Stimulated activated CD8-positive, alpha-beta memory T cell treated with anti-CD3 and anti-CD28 coated beads, Interleukin-12 subunit alpha, Interleukin-12 subunit beta, amount 100 ng/mL, for 24 hours (primary cell): ENCODE results near the gene CABLES2.

ENCODE experiments used
- DNase-seq: peaks from one replicate; pipeline ENCODE4 v3.0.0-alpha.2; 2020; ENCODE audit errors: extremely low read depth

Gene CABLES2

DNA sequence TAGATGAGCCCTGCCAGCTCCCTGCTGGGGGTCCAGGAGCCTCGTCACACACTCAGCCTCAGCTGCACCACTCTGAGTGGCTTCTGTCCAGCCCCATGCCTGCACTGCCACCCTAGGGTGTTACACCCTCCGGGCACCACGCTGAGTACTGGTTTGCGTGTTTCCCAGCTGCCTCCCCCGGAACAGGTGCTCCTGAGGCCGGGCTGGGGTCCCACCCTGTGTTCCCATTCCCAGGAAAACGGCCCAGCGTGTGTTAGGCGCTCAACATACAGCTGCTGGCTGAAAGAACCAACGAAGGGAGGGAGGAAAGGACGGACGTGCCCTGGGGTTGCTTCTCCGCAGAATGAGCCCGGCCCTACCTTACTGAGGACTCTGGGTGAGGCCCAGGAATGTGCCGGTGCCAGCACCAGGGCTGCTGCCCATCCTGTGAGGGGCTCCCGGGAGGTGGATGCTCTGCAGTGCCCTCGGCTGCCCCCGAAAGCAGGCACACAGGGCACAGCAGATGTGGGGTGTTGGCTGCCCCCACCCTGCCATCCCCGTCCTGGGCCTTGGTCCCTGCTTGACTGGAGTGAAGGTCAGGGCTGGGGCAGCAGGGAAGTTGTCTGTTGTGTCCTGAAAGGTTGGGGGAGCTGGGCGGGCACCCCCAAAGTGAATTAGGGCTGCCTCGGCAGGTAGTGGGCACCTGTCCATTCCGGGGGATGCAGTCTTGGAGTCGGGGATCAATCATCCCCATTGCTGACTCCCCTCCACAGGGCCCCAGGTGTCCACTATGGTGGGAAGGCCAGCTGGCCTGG lies 56.3 kb downstream of the CABLES2 start:
- no peak for DNase-seq

DNA sequence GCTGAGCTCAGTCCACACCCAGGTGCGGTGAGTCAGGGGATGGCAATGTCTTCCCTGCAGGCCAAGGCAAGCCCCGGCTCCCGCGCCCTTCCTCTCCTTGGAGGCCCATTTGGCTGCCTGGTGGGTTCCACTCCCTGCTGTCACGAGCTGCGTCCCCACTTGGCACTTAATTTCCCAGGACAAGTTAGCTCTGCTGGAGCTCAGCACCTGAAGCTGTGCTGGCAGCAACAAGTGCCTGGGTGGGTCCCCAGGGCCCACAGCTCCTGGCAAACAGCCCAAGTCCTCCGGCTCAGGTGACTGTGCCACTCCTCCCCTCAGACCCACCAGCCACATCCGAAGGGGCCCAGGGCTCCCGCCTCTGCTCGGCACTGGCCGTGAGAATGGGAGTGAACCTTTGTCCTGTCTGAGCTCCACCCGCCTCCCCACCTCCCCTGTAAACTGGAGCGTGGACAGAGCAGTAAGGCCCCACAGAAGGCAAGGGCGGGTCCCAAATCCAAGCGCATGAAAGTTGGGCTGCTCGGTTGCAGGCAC lies 56.9 kb downstream of the CABLES2 start:
- no peak for DNase-seq

- DNase-seq = no peak
Measured at GRCh38 chr20:62349556-62350097, 57.5 kb downstream of the CABLES2 start.

GRCh38 chr20:62348604-62349003 lies 58.5 kb downstream of the CABLES2 start:
- DNase-seq = no peak

GRCh38 chr20:62347445-62347844 lies 59.6 kb downstream of the CABLES2 start:
- no peak for DNase-seq

DNA sequence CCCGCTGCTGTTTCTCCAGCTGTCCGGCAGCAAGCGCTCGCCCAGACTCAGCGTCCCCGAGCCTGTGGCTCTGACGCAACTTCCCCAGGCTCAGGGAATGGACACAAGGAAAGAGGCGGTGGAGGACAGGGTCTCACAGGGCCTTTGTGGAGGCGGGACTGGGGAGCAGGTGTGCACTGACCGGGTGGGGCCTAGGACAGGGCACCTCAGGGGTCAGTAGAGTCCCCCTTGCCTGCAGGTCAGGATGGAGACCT lies 60.0 kb downstream of the CABLES2 start:
- DNase-seq = no peak

- no peak for DNase-seq
Measured at GRCh38 chr20:62346398-62347150, 60.5 kb downstream of the CABLES2 start.

DNA sequence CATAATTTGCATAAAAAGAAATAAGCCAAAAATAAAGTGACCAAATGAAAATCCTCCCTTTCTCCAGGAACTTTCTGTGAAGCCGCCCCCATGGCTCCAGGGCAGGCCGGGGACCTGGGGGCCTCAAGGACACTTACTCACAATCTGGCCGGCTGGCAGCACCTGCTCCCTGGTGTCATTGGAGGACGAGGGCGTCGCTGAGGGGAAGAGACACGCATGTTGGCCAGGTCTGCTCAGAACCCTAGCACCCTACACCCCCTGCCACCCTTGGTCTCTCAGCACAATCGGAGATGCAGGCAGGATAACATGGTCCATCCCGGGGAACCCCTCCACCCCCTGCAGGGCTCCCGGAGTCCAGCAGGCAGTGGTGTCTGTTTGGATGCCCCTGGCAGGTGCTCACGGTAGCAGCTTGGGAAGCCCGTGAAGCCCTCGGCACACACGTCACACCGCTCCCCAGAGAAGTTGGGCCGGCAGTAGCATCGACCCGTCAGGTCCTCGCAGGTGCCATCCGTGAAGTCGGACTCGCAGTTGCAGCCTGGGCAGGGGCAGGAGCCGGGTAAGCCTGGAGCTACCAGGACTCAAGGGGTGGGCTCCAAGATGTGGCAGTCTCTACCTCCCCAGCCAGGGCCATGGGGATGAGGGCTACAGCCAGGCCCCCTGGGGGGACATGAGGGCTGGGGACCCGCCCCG lies 61.3 kb downstream of the CABLES2 start:
- no peak for DNase-seq

GRCh38 chr20:62344782-62345181 lies 62.3 kb downstream of the CABLES2 start:
- no peak for DNase-seq

DNA sequence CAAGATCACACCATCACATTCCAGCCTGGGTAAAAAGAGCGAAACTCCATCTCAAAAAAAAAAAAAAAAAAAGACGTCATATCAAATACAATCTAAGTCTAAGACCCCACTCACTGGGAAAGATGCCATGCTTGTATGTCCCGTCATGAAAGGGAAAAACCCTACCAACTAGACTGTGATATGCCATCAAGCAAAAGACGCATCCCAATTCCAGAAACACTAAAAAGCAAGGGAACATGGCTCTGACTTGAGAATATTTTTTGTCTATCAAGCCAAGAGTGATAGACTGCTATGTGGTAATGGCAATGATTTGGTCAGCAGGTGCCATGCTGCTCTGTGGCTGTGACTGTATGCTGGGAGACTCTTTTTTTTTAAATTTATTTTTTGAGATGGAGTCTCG lies 63.0 kb downstream of the CABLES2 start:
- no peak for DNase-seq

DNA sequence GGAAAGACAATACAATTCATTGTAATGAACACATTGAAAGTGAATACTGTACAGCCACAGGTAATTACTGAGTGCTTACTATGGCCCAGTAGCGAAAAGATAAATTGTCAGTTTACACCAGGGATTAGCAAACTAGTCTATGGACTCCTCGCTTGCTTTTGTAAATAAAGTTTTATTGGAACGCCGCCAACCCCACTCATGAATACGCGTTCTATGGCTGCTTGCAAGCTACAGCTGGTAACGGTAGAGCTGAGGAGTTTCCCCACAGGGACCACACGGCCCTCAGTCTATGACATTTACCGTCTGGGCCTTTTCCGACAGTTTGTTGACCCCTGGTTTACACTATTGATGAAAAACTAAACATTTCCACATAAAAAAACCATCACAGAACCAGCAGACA lies 64.2 kb downstream of the CABLES2 start:
- no peak for DNase-seq

DNA sequence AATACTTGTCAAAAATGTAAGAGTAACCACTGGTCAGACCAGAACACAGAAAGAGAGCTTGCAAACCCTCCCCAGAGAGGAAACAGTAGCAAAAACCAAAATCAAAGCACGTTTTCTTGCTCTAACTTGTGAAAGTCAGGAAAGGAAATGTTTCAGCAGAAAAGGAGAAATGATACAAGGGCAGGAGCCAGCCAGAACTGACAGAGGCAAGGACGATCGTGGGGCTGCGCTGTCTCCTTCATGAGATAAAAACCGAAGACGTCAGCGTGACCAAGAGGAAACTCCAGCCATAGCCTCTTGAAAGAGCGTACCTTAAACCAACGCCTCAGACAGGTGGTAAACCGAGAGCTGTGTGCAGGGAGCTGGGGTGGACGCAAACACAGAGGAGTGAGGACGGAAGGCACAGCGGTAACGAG lies 67.4 kb downstream of the CABLES2 start:
- no peak for DNase-seq
